ENCODE data around the gene EGFL8. TPM values are rescaled to one million over a fixed set of nuclear protein-coding genes. Genes with fewer than 3 reads are reported as not detected.

The EGFL8 gene
- total and polyA plus RNA-seq, 9 of the 15 experiments (the other 6 are each of a cell fraction or from before 2014, with no cell fraction given), result 2.2 to 47.4 (median 14.2) TPM

- Histone ChIP-seq H3K27me3 (ENCODE audit: control insufficient read depth in 2 of 2, insufficient read depth in 2 of 2, low read length in 2 of 2) (no peaks in the 10 kb centered on the region), H3K27ac (ENCODE audit: extremely low read depth, low read depth, low read length) (peak overlapping the region; percentile 56; the same call in 2 of the 3 replicates), H3K4me3 (no peak overlapping the region), H2AFZ (ENCODE audit: low read depth, low read length) (no peak overlapping the region), H3K9ac (ENCODE audit: insufficient read depth in 1 of 2, low read depth in 2 of 2, low read length in 2 of 2) (peak overlapping the region; percentile 5 to 9; a peak in 3 of 4 replicates), H3K36me3 (ENCODE audit: control insufficient read depth, insufficient read depth, low read length) (peaks cover 80% of the 10 kb centered on the region; the same call in 2 of the 3 replicates), H3K9me1 (ENCODE audit: control insufficient read depth, insufficient read depth, low read length) (peaks cover 7% of the 10 kb centered on the region), H3K4me2 (ENCODE audit: insufficient read depth, low read length) (no peak overlapping the region), H3K4me1 (replicated peaks in 1 of 2; ENCODE audit: control insufficient read depth in 2 of 2, insufficient read depth in 2 of 2, low read length in 2 of 2) (peaks cover 59 to 63% of the 10 kb centered on the region in 2 experiments), H3K79me2 (ENCODE audit: control insufficient read depth, insufficient read depth, low read length) (peaks cover 61% of the 10 kb centered on the region), H3K9me3 (replicated peaks; ENCODE audit: control insufficient read depth, insufficient read depth, low read depth, low read length) (no peaks in the 10 kb centered on the region), H4K20me1 (replicated peaks; ENCODE audit: control insufficient read depth, insufficient read depth, low read length) (no peaks in the 10 kb centered on the region)
- 93% methylated on average over 15 of the region's 15 CpGs for WGBS (ENCODE audit: insufficient coverage, low coverage, missing lambda C conversion rate)
- FAIRE-seq (no peak), DNase-seq (ENCODE audit: extremely low read depth in 1 of 4, low spot score in 3 of 4) (no peak), ATAC-seq (no peak)
- ChIA-PET CTCF (ENCODE audit: low intra/inter-chr PET ratio) (no interaction called here), POLR2A (interaction anchor here (0.8 to 1.7 kb wide), 3 partner anchors 10 to 231 kb away, joined by 3 to 7 read pairs (median 6); partner anchors contain the start of gene GPSM3)
- intact Hi-C loops (cut with micrococcal nuclease) (no loop called here), in situ Hi-C loops (cut with MboI) (no loop called here)
- peak; percentile 47; the same call in 1 of the 2 replicates for TF ChIP-seq POLR2G (IDR thresholded peaks at IDR 0.05; ENCODE audit: low read depth, low read length)
- no peak for TF ChIP-seq RBM14 (IDR thresholded peaks at IDR 0.05; ENCODE audit: borderline replicate concordance, insufficient read depth, low read depth, low read length)
- TF ChIP-seq TARDBP (IDR thresholded peaks at IDR 0.05), result no peak
- no peak for TF ChIP-seq HDAC2 (IDR thresholded peaks at IDR 0.05)
- TF ChIP-seq RBFOX2 (IDR thresholded peaks at IDR 0.05; ENCODE audit: low read depth, low read length), result peak; percentile 52; the same call in 1 of the 2 replicates
- TF ChIP-seq HNRNPLL (IDR thresholded peaks at IDR 0.05; ENCODE audit: low read depth, low read length, poor library complexity, severe bottlenecking), result peak; percentile 25
- no TSS peak for BruUV-seq (replicated peaks)
These were observed 19.2 kb downstream of the EGFL8 start for GRCh38 chr6:32183483-32184083.

All from K562 (cell line).